GM18868 (cell line): ENCODE measurements around the gene TBCEL.
"Not testable (repeated sequence)": the region's sequence is repeated elsewhere in the genome, so short reads cannot be mapped to it uniquely, and the experiment has no call there.

ENCODE experiments used
- ATAC-seq: cut with Tn5 transposase; IDR thresholded peaks from one replicate; pipeline ENCODE4 v1.9.1; 2021; ENCODE audit warnings: mild to moderate bottlenecking, moderate library complexity; ENCODE audit not compliant: unreplicated experiment

The TBCEL gene

DNA sequence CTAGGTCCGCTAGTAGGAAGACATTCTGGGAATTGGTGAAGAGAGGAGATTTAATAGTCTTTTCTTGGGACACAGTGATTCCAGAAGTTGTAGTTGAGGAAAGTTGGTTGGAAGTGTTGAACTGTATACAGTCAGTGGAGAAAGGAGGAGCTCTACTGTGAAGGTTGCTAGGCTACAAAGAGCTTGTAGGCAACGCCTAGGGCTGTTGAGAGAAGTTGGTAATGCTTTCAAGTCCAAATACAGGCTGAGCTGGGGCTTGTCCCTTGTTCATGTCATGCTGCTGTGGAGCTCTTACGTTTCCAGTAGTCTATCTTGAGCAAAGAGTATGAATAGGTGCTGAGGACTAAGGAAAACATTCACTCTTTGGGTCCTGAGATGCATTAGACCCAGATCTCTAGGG is 1.1 kb downstream of the TBCEL start:
- ATAC-seq: no peak

DNA sequence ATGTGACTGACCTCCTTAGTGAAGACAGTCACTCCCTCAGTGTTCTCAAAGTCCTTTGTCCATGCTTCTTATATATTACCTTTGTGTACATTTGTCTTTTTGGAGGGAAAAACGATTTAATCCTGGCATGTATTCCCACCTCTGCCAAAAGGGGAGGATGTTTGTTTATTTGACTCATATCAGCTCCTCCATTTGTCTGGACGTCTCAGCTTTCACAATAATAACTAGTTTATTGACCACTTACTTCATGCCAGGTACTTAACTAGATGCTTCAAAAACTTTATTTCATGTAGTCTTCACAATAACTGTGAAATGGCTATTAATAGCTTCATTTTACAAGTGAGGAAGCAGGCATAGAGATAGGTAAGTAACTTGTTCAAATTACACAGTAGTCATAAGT is 5.3 kb downstream of the TBCEL start:
- no peak for ATAC-seq

- ATAC-seq: no peak
Measured at GRCh38 chr11:121029813-121030445, 6.0 kb downstream of the TBCEL start.

GRCh38 chr11:121031167-121031566 is 7.3 kb downstream of the TBCEL start:
- ATAC-seq: no peak

- ATAC-seq: not testable (repeated sequence)
Measured at GRCh38 chr11:121031648-121032047, 7.7 kb downstream of the TBCEL start.

GRCh38 chr11:121032546-121032945 is 8.6 kb downstream of the TBCEL start:
- no peak for ATAC-seq

DNA sequence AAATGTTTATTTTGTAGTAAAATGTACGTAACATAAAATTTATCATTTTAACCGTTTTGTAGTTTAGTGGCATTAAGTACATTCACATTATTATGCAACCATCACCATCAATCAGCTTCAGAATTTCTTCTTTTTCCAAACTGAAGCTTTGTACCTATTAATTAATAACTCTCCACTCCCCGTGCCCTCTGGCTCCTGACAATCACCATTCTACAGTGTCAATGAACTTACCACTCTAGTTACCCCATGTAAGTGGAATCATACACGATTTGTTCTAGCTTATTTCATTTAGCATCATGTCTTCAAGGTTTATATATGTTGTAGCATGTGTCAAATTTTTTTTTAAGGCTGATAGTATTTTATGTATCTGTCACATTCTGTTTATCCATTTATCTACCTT is 9.7 kb downstream of the TBCEL start:
- ATAC-seq: no peak

DNA sequence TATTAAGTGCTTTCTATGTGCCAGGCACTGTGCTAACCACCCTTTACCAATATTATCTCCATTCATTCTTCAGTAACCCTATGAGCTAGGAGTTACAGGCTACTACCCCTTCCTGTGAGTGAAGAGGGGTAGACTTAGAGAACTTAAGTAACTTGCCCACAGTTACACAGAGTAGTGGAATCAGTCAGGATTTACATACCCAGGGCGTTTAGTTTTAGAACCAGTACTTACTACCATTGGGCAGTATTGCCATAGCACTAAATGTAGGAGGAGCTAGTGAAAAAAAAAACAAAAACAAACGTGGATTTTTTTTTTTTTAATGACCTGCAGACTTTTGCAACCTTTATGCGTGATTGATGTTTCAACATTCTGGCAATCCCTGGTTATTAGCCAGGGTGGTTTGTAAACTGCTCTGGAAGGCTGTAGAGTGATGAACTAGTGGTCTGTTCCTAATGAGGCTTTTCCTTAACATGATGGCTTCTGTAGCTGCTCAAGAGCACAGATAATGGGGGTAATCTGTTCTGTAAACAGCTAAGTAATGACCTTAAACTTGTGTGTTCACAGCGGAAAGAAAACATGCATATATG is 11.4 kb downstream of the TBCEL start:
- ATAC-seq: no peak

DNA sequence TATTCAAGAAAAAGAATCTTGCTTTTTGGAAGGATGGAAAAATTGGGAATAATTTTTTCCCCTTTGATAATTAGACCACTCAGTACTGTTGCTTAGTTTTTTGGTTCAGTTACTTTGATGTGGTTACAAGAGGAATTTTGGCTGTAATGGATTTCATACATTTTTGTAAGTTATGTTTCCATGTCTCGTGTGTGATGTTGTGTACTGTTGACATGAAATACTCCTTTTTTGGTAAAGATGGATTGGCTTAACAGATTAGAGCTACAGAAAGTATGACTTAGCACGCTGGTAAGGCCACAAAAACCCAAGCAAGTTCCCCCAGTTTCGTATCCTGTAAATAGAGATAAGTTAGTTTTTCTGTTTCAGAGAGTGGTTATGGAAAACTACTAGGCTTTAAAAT is 11.9 kb downstream of the TBCEL start:
- ATAC-seq: no peak

DNA sequence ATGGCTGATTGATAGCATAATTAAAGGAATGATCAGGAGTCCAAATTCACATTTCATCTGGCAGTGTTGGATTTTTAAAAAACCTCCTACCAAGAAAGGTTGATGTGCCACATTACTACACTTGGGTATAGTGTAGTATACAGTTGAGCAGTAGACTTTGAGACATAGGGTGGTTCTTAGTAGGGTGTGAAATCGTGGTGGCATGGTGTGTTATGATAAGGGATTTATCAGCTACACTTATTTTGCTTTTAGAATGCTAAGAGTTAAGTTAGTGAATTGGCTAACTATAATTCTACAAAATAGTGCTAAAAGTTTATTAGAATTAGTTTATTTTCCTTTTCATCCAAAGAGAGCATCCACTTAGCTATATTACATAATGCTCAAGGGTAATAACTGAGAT is 13.1 kb downstream of the TBCEL start:
- no peak for ATAC-seq

- no peak for ATAC-seq
Measured at GRCh38 chr11:121038648-121039409, 14.9 kb downstream of the TBCEL start.

DNA sequence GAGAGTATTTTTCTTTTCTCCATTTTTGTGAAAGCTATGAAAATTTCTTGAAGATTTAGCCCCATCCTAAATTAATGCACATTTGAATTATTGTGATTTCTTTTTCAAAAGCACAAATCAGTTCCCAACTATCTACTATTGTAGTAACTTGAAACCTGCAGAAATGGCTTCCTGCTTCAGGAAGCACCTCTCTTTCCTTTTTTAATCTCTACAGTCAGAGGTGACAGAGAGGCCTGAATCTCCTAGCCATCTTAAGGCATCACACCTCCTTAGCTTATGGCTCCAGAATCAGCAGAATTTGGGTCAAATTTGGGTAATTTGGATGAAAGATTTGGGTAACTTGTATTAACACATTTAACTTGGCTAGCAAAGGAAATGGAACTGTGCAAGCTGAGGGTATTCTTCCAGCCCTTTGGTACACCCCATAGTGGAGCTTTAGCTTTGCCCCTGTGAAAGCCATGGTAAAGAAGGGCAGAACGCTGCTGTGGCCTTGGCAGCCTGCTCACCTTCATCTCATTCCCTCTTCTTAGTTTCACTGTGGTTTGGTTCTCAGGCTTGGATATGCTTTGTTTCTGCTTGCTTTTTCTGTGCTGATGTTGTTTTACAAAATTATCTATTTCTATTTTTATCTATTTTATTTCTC is 16.2 kb downstream of the TBCEL start:
- no peak for ATAC-seq

- ATAC-seq: no peak
Measured at GRCh38 chr11:121040614-121041002, 16.7 kb downstream of the TBCEL start.

GRCh38 chr11:121041072-121041471 is 17.2 kb downstream of the TBCEL start:
- no peak for ATAC-seq

GRCh38 chr11:121042296-121042695 is 18.4 kb downstream of the TBCEL start:
- no peak for ATAC-seq

DNA sequence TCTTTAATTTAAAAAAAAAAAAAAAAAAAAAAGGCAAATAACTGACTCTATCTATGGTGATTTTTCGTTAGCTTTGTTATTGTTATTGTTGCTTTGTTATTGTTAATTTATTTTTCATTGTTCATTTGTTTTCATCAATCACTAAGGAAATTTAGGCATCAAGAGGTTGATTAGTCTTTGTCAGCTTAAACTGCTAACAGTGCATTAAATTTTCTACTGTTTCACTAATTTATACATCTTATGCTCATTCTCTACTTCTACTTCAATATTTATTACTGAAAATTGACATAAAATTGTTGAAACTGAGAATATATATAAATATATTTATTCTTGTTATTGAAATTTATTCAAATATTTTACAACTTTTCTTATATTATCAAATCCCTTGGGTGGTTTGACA is 24.0 kb downstream of the TBCEL start:
- ATAC-seq: no peak

DNA sequence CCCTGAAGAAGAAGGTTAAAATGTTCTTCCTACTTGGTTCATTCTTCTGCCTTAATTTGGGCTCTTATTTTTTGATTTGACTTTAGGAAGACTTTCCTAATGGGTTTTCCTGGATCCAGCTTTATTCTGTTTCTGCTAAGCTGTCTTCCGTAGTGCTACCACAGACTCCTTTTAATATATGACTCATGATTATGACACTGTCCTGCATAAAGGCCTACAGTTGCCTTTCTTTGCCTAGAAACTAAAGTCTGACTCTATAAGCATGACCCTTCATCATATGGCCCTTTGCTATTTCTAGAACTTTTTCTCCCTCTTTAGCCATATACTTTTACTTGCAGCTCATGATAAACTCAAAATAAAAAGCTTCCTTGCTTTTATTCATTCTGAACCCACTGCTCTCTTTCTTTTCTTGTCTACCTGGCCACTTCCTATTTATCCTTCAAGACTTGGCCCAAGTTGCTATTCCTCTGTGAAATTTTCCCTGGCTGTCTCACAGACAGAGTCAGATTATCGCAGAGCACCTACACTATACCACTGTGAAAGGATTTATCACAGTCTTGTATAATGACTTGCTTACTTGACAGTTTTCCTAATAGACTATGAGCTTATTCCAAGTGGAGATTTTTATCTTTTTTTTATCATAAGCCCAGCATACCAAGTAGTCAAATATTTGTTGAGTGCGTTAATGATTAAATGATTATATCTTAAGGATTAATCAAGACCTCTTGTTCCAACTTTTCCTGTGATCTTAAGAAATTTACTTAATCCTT is 24.7 kb downstream of the TBCEL start:
- ATAC-seq: no peak

- ATAC-seq: no peak
Measured at GRCh38 chr11:121053244-121053643, 29.3 kb downstream of the TBCEL start.

GRCh38 chr11:121054266-121054665 is 30.4 kb downstream of the TBCEL start:
- no peak for ATAC-seq

- no peak for ATAC-seq
Measured at GRCh38 chr11:121055076-121055475, 31.2 kb downstream of the TBCEL start.

DNA sequence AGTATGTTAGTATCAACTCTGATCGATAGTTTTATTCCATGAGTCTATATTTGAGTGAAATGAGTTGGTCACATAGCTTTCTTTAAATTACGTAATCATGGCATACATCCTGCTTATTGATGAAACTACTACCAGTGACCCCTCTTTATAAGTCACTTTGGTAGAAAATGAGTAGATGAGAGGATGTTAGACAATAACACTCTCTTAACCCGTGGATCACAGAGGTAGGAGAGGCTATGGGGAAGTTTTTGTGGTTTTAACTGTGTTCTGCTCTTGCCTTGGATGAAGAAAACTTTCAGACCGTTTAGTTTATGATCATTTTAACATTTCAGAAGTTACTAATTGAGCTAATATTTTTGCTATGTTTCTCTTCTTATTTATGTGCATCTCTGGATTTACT is 34.0 kb downstream of the TBCEL start:
- ATAC-seq: no peak
